GM12872 (cell line): ENCODE measurements around the gene CIDEA.

Experiments used
- CTCF ChIP-seq: IDR thresholded peaks from 3 replicates; pipeline ENCODE4 v1.5.1; 2011; ENCODE audit warnings: low read depth, mild to moderate bottlenecking, low read length, moderate library complexity; ENCODE audit not compliant: insufficient read depth

CIDEA gene, protein sequence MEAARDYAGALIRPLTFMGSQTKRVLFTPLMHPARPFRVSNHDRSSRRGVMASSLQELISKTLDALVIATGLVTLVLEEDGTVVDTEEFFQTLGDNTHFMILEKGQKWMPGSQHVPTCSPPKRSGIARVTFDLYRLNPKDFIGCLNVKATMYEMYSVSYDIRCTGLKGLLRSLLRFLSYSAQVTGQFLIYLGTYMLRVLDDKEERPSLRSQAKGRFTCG

GRCh38 chr18:12254136-12254819 lies at the start of gene CIDEA:
CIDEA (plus strand) TSS chr18:12254361; CDS start chr18:12254384, 23 bp downstream.
- no peak for TF ChIP-seq CTCF

- TF ChIP-seq CTCF = no peak
Measured at GRCh38 chr18:12231040-12231882, 22.9 kb upstream of the CIDEA start.

- no peak for TF ChIP-seq CTCF
Measured at GRCh38 chr18:12231986-12232385, 22.2 kb upstream of the CIDEA start.

GRCh38 chr18:12233378-12233777 lies 20.8 kb upstream of the CIDEA start:
- no peak for TF ChIP-seq CTCF

- TF ChIP-seq CTCF = no peak
Measured at GRCh38 chr18:12234451-12235190, 19.5 kb upstream of the CIDEA start.

DNA sequence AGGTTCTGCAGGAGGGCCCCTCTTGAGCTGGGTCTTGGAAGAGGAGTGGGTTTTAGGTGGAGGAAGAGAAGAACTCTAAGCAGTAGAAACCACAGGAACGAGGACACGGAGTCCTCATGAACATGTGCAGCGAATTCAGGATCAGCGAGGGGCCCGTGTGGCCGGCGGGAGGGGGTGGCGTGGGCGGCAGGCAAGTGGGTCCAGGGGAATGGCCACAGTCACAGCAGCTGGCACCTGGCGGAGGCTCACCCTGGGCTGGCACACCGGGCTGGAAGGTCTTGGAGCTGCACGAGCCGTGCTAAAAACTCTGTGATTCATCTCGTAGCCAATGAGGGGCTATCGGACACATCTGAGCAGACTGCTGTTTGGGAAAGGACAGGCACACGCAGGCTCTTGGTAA lies 18.0 kb upstream of the CIDEA start:
- TF ChIP-seq CTCF = no peak
